Lower leg skin (tissue), 3 donors: Measurements from ENCODE around the gene ASIC4.

Experiments
- CTCF ChIP-seq, 3 donors: fragments of 450-650 bp; IDR thresholded peaks; one replicate each; pipeline ENCODE4 v1.5.1; 2016; ENCODE audit warnings: antibody characterized with exemption in 3 of 3, mild to moderate bottlenecking in 3 of 3, moderate library complexity in 2 of 3
- POLR2A ChIP-seq, 2 donors: fragments of 450-650 bp; IDR thresholded peaks; one replicate each; pipeline ENCODE4 v1.6.1; 2016 to 2017; ENCODE audit warnings: antibody characterized with exemption in 2 of 2, mild to moderate bottlenecking in 1 of 2, moderate library complexity in 1 of 2

DNA sequence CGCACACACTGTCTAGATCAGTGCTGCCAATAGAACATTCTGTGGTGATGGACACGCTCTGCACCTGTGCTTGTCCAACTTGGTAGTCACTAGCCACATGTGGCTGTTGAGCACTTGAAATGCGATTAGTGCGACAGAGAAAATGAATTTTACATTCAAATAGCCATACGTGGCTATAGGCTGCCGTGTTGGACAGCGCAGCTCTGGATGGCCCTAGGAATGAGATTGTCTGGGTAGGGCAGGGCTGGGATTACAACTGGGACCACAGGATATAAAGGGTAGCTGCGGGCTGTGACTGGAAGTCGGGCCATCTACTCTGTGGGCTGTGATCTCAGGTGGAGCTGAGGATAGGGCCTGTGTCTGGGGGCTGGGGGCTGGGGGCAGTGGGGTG is 5.2 kb downstream of the ASIC4 start:
- TF ChIP-seq POLR2A (IDR thresholded peaks at IDR 0.05) (no peak), CTCF (IDR thresholded peaks at IDR 0.05) (no peak)
